GM12891 (cell line): Measurements from ENCODE around the gene SPG21.
A peak's percentile ranks its signal among the peaks of the same experiment; 100 is the strongest.
"Not testable (repeated sequence)": the region's sequence is repeated elsewhere in the genome, so short reads cannot be mapped to it uniquely, and the experiment has no call there.

Experiments used
- DNase-seq: peaks from one replicate; pipeline ENCODE4 v3.0.0; 2011; ENCODE audit warnings: low spot score; ENCODE audit not compliant: insufficient read length
- FAIRE-seq: peaks from 2 replicates; lab custom pipeline; 2011; peaks lifted over from hg19 to GRCh38; lab: Jason Lieb, UNC
- PAX5 ChIP-seq: IDR thresholded peaks from 2 replicates; pipeline ENCODE4 v1.6.1; 2011; ENCODE audit warnings: low read length, moderate library complexity, mild to moderate bottlenecking; ENCODE audit not compliant: insufficient read depth, severe bottlenecking
- POLR2A ChIP-seq: IDR thresholded peaks from 2 replicates; pipeline ENCODE4 v1.6.1; 2011; ENCODE audit warnings: low read depth, low read length, control low read depth
- POLR2AphosphoS5 ChIP-seq: IDR thresholded peaks from 2 replicates; pipeline ENCODE4 v1.6.1; 2011; ENCODE audit warnings: low read depth, low read length, control low read depth
- POU2F2 ChIP-seq: IDR thresholded peaks from 2 replicates; pipeline ENCODE4 v1.6.1; 2011; ENCODE audit warnings: low read depth, mild to moderate bottlenecking, control low read depth, low read length, moderate library complexity
- SPI1 ChIP-seq: IDR thresholded peaks from 2 replicates; pipeline ENCODE4 v1.6.1; 2011; ENCODE audit warnings: low read depth, low read length, control low read depth
- TAF1 ChIP-seq: IDR thresholded peaks from 2 replicates; pipeline ENCODE4 v1.6.1; 2011; ENCODE audit warnings: low read depth, low read length, control low read depth

SPG21 gene

GRCh38 chr15:65028921-65029735, 39.4 kb upstream of the SPG21 start, which contains the start of gene MTFMT:
TSS of gene MTFMT (minus strand) at chr15:65029639. CDS start at chr15:65029613, 26 bp downstream.
- DNase-seq (peak; percentile 97), FAIRE-seq (peak; percentile 96)

GRCh38 chr15:65028338-65028737, 38.6 kb upstream of the SPG21 start:
- DNase-seq (no peak), FAIRE-seq (no peak)

More at GRCh38 chr15:65028921-65029735, 39.4 kb upstream of the SPG21 start, which contains the start of gene MTFMT:
- TF ChIP-seq POU2F2 = 0 out of 2 replicates have a peak, but pooled peaks have one; percentile 7
- TF ChIP-seq POLR2AphosphoS5 = peak; percentile 66
- TF ChIP-seq TAF1 = no peak
- TF ChIP-seq POLR2A = peak; percentile 74

GRCh38 chr15:65027593-65027992, 37.9 kb upstream of the SPG21 start:
- FAIRE-seq (no peak), DNase-seq (no peak)
- TF ChIP-seq SPI1 = peak; percentile 57
- TF ChIP-seq PAX5 = no peak

More at GRCh38 chr15:65028338-65028737, 38.6 kb upstream of the SPG21 start:
- TF ChIP-seq POLR2AphosphoS5 (no peak), TAF1 (no peak), SPI1 (no peak), POU2F2 (no peak), PAX5 (no peak), POLR2A (no peak)

GRCh38 chr15:65026756-65027155, 37.0 kb upstream of the SPG21 start:
- TF ChIP-seq PAX5 (no peak), POU2F2 (no peak), SPI1 (no peak), TAF1 (no peak), POLR2A (no peak), POLR2AphosphoS5 (no peak)
- no peak for FAIRE-seq
- DNase-seq = no peak

- FAIRE-seq (no peak), DNase-seq (no peak)
- TF ChIP-seq POU2F2 = no peak
- TF ChIP-seq POLR2AphosphoS5 = no peak
- no peak for TF ChIP-seq POLR2A
- TF ChIP-seq SPI1 = no peak
- no peak for TF ChIP-seq PAX5
- no peak for TF ChIP-seq TAF1
Observed at GRCh38 chr15:65021488-65021887, 31.8 kb upstream of the SPG21 start.

- peak; percentile 71 for FAIRE-seq
- DNase-seq = no peak
- no peak for TF ChIP-seq POU2F2
- no peak for TF ChIP-seq POLR2A
- no peak for TF ChIP-seq SPI1
- TF ChIP-seq PAX5 = no peak
- no peak for TF ChIP-seq TAF1
- TF ChIP-seq POLR2AphosphoS5 = no peak
Observed at GRCh38 chr15:65020419-65020818, 30.7 kb upstream of the SPG21 start.

GRCh38 chr15:65011198-65011597, 21.5 kb upstream of the SPG21 start:
- DNase-seq, FAIRE-seq: not testable (repeated sequence)

- TF ChIP-seq SPI1 = no peak
- no peak for TF ChIP-seq TAF1
- no peak for TF ChIP-seq POU2F2
- FAIRE-seq (peak; percentile 9), DNase-seq (no peak)
Observed at GRCh38 chr15:65008983-65009382, 19.3 kb upstream of the SPG21 start.

GRCh38 chr15:65006876-65007275, 17.2 kb upstream of the SPG21 start:
- FAIRE-seq (no peak), DNase-seq (no peak)
- no peak for TF ChIP-seq POLR2A
- TF ChIP-seq POU2F2 = no peak
- no peak for TF ChIP-seq POLR2AphosphoS5
- no peak for TF ChIP-seq SPI1

- DNase-seq (no peak), FAIRE-seq (no peak)
- no peak for TF ChIP-seq POLR2AphosphoS5
- TF ChIP-seq PAX5 = no peak
- no peak for TF ChIP-seq POLR2A
- no peak for TF ChIP-seq TAF1
- TF ChIP-seq POU2F2 = no peak
- TF ChIP-seq SPI1 = no peak
Observed at GRCh38 chr15:65004993-65005392, 15.3 kb upstream of the SPG21 start.
